OCI-LY7 (cell line): Measurements from ENCODE around the gene SLC25A11. TPM values are rescaled to one million over a fixed set of nuclear protein-coding genes. Genes with fewer than 3 reads are reported as not detected.

Experiments
- BruUV-seq: library from RNA; stranded (reverse); fragments of 400-500 nt; replicated peaks from 2 replicates; lab custom pipeline; 2021; lab: Mats Ljungman, UMichigan
- CTCF ChIA-PET: fragments of 300-600 bp; sonication (Branson Sonifier 250); formaldehyde crosslinking; loops from one replicate; lab custom pipeline; 2022; ENCODE audit warnings: antibody characterized with exemption; ENCODE audit not compliant: unreplicated experiment; lab: Charles Lee
- POLR2A ChIA-PET: fragments of 300-600 bp; sonication (Branson Sonifier 250); formaldehyde crosslinking; loops from one replicate; lab custom pipeline; 2022; ENCODE audit warnings: antibody characterized with exemption; lab: Charles Lee
- DNase-seq: peaks from one replicate; pipeline ENCODE4 v3.0.0-alpha.2; 2015; ENCODE audit warnings: low spot score
- H2AFZ ChIP-seq: fragments of 200-600 bp; sonication (generic), shearing (Covaris generic); 2 replicates; pipeline ENCODE4 v1.6.1; 2014; ENCODE audit warnings: mild to moderate bottlenecking, antibody characterized with exemption, low read length, moderate library complexity
- H3K27ac ChIP-seq: fragments of 200-600 bp; sonication (generic); 2 replicates; pipeline ENCODE4 v1.5.1; 2014; ENCODE audit warnings: mixed run types, low read depth, mild to moderate bottlenecking, moderate library complexity, low read length, inconsistent platforms; ENCODE audit not compliant: poor library complexity, severe bottlenecking
- H3K36me3 ChIP-seq: fragments of 200-600 bp; sonication (generic); 2 replicates; pipeline ENCODE4 v1.6.1; 2014; ENCODE audit warnings: mild to moderate bottlenecking, antibody characterized with exemption, low read length, moderate library complexity, mixed read lengths; ENCODE audit not compliant: insufficient read depth
- H3K4me1 ChIP-seq: fragments of 200-600 bp; sonication (generic); 2 replicates; pipeline ENCODE4 v1.5.1; 2014; ENCODE audit warnings: mild to moderate bottlenecking, low read length; ENCODE audit not compliant: insufficient read depth, poor library complexity, severe bottlenecking
- H3K4me2 ChIP-seq: fragments of 200-600 bp; sonication (generic); 2 replicates; pipeline ENCODE4 v1.6.1; 2014; ENCODE audit warnings: mild to moderate bottlenecking, low read length
- H3K4me3 ChIP-seq: fragments of 200-600 bp; sonication (generic); 2 replicates; pipeline ENCODE4 v1.5.1; 2014; ENCODE audit warnings: mild to moderate bottlenecking, low read depth, low read length; ENCODE audit not compliant: poor library complexity, severe bottlenecking
- H3K79me2 ChIP-seq: fragments of 200-600 bp; sonication (generic); 2 replicates; pipeline ENCODE4 v1.6.1; 2016; ENCODE audit warnings: low read depth, mild to moderate bottlenecking, low read length, moderate library complexity, mixed read lengths; ENCODE audit not compliant: insufficient read depth
- H3K9me2 ChIP-seq: fragments of 200-600 bp; sonication (generic); 2 replicates; pipeline ENCODE4 v1.6.1; 2016; ENCODE audit warnings: mild to moderate bottlenecking, low read length, mixed read lengths; ENCODE audit not compliant: insufficient read depth
- H3K9me3 ChIP-seq: fragments of 200-600 bp; sonication (generic); 2 replicates; pipeline ENCODE4 v1.6.1; 2014; ENCODE audit warnings: mild to moderate bottlenecking, mixed run types, low read length, mixed read lengths
- H4K20me1 ChIP-seq: fragments of 200-600 bp; sonication (generic); 2 replicates; pipeline ENCODE4 v1.6.1; 2014; ENCODE audit warnings: mild to moderate bottlenecking, antibody characterized with exemption, low read length, moderate library complexity, mixed read lengths; ENCODE audit not compliant: insufficient read depth
- CTCF ChIP-seq: fragments of 200-600 bp; sonication (generic); conservative IDR thresholded peaks from 2 replicates; pipeline ENCODE4 v1.5.1; 2014; ENCODE audit warnings: mild to moderate bottlenecking, antibody characterized with exemption, low read length, moderate library complexity, mixed read lengths
- intact Hi-C: fragments of 100-400 bp; cut with micrococcal nuclease; formaldehyde crosslinking; loops from one replicate; pipeline ENCODE4 v1.10.0; 2022; ENCODE audit not compliant: unreplicated experiment
- total RNA-seq, 2 experiments: library from RNA; depleted of rRNA in 1 of 2; stranded (reverse); fragments of >200 nt in 1 of 2; shearing (Covaris generic) in 1 of 2; gene quantifications; 2 replicates each; pipeline ENCODE4 v1.2.3, GENCODE V29; 2014 to 2022

SLC25A11 gene
- total RNA-seq, 2 experiments from 2014 or later = 68.2 to 80.6 TPM

- Histone ChIP-seq H3K9me2 (no peaks in the 10 kb centered on the region), H3K9me3 (no peaks in the 10 kb centered on the region), H3K4me2 (peak overlapping the region; percentile 97), H3K4me1 (peaks cover 57% of the 10 kb centered on the region), H3K4me3 (peak overlapping the region; percentile 95), H2AFZ (peak overlapping the region; percentile 42; the same call in 1 of the 2 replicates), H3K27ac (peak overlapping the region; percentile 90), H3K36me3 (peaks cover 81% of the 10 kb centered on the region), H3K79me2 (peaks cover 64% of the 10 kb centered on the region), H4K20me1 (0 out of 2 replicates have a peak, but pooled peaks cover 8% of the 10 kb centered on the region)
- TSS peak; percentile 91 for BruUV-seq
- intact Hi-C loops = loop anchor here (10.0 kb wide), 1 partner anchor 254 kb away; the partner anchor contains the start of gene ZNF594
- DNase-seq = peak; percentile 64
- TF ChIP-seq CTCF = no peak
- ChIA-PET POLR2A (interaction anchor here (0.6 to 2.4 kb wide), 6 partner anchors 11 to 1033 kb away, joined by 3 to 20 read pairs (median 4); partner anchors contain the start of genes ENO3 and SPAG7), CTCF (no interaction called here)
Observed at GRCh38 chr17:4940555-4941318, 891 bp upstream of the SLC25A11 start.

GRCh38 chr17:4939546-4939795 lies 375 bp downstream of the SLC25A11 start:
- H3K9me3 ChIP-seq = no peaks in the 10 kb centered on the region
- DNase-seq = no peak
- H3K4me1 ChIP-seq = peaks cover 44% of the 10 kb centered on the region
- peak overlapping the region; percentile 53 for H2AFZ ChIP-seq
- peak overlapping the region; percentile 95 for H3K4me3 ChIP-seq
- peak overlapping the region; percentile 90 for H3K27ac ChIP-seq
- H3K4me2 ChIP-seq = peak overlapping the region; percentile 97
- peaks cover 72% of the 10 kb centered on the region for H3K36me3 ChIP-seq
- TF ChIP-seq CTCF = no peak
- ChIA-PET CTCF (no interaction called here), POLR2A (interaction anchor here (0.7 to 2.4 kb wide), 7 partner anchors 10 to 273 kb away, joined by 3 to 20 read pairs (median 5); partner anchors contain the start of genes ENO3 and SPAG7)
- no TSS peak for BruUV-seq
- intact Hi-C loops = no loop called here
- H4K20me1 ChIP-seq = no peaks in the 10 kb centered on the region
- no peaks in the 10 kb centered on the region for H3K9me2 ChIP-seq
- H3K79me2 ChIP-seq = peaks cover 54% of the 10 kb centered on the region
